PFSK-1 (cell line): ENCODE measurements around the gene SHISA2.

Experiments used
- SIN3A ChIP-seq: IDR thresholded peaks from 2 replicates; pipeline ENCODE4 v1.6.1; 2012; ENCODE audit warnings: mild to moderate bottlenecking, low read length, moderate library complexity, borderline replicate concordance; ENCODE audit not compliant: insufficient read depth
- TAF1 ChIP-seq: IDR thresholded peaks from 2 replicates; pipeline ENCODE4 v1.6.1; 2012; ENCODE audit warnings: low read length, control low read depth, borderline replicate concordance; ENCODE audit not compliant: insufficient read depth
- TF ChIP-seq, protein P1 (sequence below), 2 experiments: IDR thresholded peaks; 2 replicates each; pipeline versions ENCODE4 v1.6.1 to v1.8.0; 2011 to 2012; ENCODE audit warnings: low read depth in 2 of 2, low read length in 2 of 2, control low read depth in 1 of 2, inconsistent platforms in 1 of 2, mild to moderate bottlenecking in 1 of 2, moderate library complexity in 1 of 2; ENCODE audit not compliant: insufficient read depth in 1 of 2

DNA sequence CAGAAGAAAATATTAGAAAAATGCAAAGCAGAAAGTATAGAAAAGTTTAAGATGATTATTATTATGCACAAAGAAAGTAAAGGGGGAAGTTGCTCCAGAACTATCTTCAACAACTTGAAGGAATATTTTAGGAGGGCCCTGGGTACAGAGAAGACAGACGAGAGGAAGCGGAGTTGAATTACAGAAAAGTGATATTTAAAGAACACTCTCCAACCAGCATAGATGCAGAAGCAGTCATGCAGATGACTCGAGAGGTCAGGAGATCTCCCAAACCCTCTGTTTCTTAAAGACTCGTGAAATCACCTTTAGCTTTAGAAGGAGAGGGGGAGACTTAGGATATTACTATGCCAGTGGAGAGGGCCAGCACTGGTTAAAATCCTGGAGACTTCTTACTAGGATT, 8.5 kb upstream of the SHISA2 start:
- TF ChIP-seq, protein P1, sequence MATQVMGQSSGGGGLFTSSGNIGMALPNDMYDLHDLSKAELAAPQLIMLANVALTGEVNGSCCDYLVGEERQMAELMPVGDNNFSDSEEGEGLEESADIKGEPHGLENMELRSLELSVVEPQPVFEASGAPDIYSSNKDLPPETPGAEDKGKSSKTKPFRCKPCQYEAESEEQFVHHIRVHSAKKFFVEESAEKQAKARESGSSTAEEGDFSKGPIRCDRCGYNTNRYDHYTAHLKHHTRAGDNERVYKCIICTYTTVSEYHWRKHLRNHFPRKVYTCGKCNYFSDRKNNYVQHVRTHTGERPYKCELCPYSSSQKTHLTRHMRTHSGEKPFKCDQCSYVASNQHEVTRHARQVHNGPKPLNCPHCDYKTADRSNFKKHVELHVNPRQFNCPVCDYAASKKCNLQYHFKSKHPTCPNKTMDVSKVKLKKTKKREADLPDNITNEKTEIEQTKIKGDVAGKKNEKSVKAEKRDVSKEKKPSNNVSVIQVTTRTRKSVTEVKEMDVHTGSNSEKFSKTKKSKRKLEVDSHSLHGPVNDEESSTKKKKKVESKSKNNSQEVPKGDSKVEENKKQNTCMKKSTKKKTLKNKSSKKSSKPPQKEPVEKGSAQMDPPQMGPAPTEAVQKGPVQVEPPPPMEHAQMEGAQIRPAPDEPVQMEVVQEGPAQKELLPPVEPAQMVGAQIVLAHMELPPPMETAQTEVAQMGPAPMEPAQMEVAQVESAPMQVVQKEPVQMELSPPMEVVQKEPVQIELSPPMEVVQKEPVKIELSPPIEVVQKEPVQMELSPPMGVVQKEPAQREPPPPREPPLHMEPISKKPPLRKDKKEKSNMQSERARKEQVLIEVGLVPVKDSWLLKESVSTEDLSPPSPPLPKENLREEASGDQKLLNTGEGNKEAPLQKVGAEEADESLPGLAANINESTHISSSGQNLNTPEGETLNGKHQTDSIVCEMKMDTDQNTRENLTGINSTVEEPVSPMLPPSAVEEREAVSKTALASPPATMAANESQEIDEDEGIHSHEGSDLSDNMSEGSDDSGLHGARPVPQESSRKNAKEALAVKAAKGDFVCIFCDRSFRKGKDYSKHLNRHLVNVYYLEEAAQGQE (IDR thresholded peaks at IDR 0.05; ENCODE audit: insufficient read depth in 1 of 2, low read depth in 2 of 2, low read length in 2 of 2): no peak
- TF ChIP-seq SIN3A (no peak), TAF1 (no peak)
